Measurements from ENCODE around the gene CDH13. TPM values are rescaled to one million over a fixed set of nuclear protein-coding genes. Genes with fewer than 3 reads are reported as not detected.

Gene CDH13
- total and polyA plus RNA-seq, 5 donors, result 20.7 to 123 (median 93.6) TPM

DNA sequence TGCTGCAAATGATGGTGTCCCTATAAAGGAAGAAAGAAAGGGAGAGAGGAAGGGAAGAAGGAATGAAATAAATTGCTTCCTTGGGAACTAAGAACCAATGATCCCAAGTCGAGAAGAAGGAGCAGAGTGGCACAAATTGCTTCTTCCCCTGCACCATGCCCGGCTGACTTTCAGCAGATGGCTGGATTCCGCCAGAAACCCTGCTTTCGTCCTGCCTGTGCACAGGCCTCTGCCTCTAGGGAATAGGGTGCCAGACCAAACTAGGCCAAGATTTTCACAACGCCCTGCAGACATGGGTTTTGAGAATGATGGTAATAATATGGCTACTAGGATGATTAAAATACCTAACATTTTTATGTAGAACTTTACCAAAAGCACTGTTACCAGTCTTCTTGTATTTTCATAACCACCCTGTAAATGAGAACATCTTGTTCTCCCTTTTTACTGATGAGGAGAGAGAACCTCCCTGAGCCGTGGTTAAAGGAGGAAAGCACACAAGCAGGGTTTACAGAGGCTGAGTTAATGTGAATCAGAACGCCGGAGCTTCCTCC lies 1058.9 kb downstream of the CDH13 start:
- no peak for ATAC-seq
- intact Hi-C loops (cut with DNase I), result no loop called here
- H3K27me3 ChIP-seq (ENCODE audit: control insufficient read depth, insufficient read depth), result no peaks in the 10 kb centered on the region
- no peak for DNase-seq
- no peaks in the 10 kb centered on the region for H3K9me3 ChIP-seq (ENCODE audit: control insufficient read depth, low read length)
- no peak overlapping the region for H3K4me3 ChIP-seq (ENCODE audit: low read length)
- no peak overlapping the region for H3K27ac ChIP-seq (ENCODE audit: low read length)
- WGBS, result 89% methylated on average over 8 of the region's 8 CpGs
- H3K4me1 ChIP-seq (ENCODE audit: control insufficient read depth, insufficient read depth, low read length), result no peaks in the 10 kb centered on the region

- ATAC-seq, result no peak
- Histone ChIP-seq H3K4me3 (ENCODE audit: low read length) (no peak overlapping the region), H3K27ac (ENCODE audit: low read length) (no peak overlapping the region), H3K4me1 (ENCODE audit: control insufficient read depth, insufficient read depth, low read length) (no peaks in the 10 kb centered on the region), H3K27me3 (ENCODE audit: control insufficient read depth, insufficient read depth) (no peaks in the 10 kb centered on the region), H3K9me3 (ENCODE audit: control insufficient read depth, low read length) (no peaks in the 10 kb centered on the region)
- no peak for DNase-seq
- WGBS, result 95% methylated on average over 3 of the region's 3 CpGs
- intact Hi-C loops (cut with DNase I), result no loop called here
These were observed 1060.0 kb downstream of the CDH13 start for GRCh38 chr16:83686726-83687125.

- intact Hi-C loops (cut with DNase I), result no loop called here
- Histone ChIP-seq H3K27ac (ENCODE audit: low read length) (peak overlapping the region; percentile 17), H3K4me1 (ENCODE audit: control insufficient read depth, insufficient read depth, low read length) (no peaks in the 10 kb centered on the region), H3K9me3 (ENCODE audit: control insufficient read depth, low read length) (no peaks in the 10 kb centered on the region), H3K4me3 (ENCODE audit: low read length) (no peak overlapping the region), H3K27me3 (ENCODE audit: control insufficient read depth, insufficient read depth) (no peaks in the 10 kb centered on the region)
- 36% methylated on average over 5 of the region's 5 CpGs for WGBS
- no peak for DNase-seq
- peak; percentile 45 to 69 for ATAC-seq
These were observed 1062.6 kb downstream of the CDH13 start for GRCh38 chr16:83689385-83689831.

DNA sequence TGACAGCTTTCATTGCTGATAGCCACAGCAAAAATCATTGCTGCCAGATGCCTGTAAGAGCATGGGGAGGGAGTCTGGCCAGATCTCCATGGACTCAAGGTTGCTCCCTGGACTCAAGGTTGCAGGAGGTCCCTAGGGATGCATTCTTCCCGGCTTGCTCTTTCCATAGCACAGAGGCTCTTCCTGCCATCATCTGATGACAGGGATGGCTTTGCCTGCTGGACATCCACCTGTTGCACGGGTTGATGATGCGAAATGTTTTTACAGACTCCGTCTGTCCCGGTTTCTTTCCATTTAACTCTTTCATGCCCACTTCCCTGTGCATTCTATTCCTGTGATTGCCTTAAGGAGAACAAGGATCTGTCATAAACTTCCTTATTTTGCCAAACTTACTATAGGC lies 1065.5 kb downstream of the CDH13 start:
- 35% methylated on average over 5 of the region's 5 CpGs for WGBS
- H3K4me1 ChIP-seq (ENCODE audit: control insufficient read depth, insufficient read depth, low read length), result no peaks in the 10 kb centered on the region
- ATAC-seq, result no peak

GRCh38 chr16:83698964-83699363 lies 1072.2 kb downstream of the CDH13 start:
- no peak for DNase-seq
- intact Hi-C loops (cut with DNase I), result no loop called here
- ATAC-seq, result no peak
- no peak overlapping the region for H3K4me3 ChIP-seq (ENCODE audit: low read length)
- H3K9me3 ChIP-seq (ENCODE audit: control insufficient read depth, low read length), result no peaks in the 10 kb centered on the region
- no peaks in the 10 kb centered on the region for H3K27me3 ChIP-seq (ENCODE audit: control insufficient read depth, insufficient read depth)
- 92% methylated on average over 4 of the region's 4 CpGs for WGBS
- no peaks in the 10 kb centered on the region for H3K4me1 ChIP-seq (ENCODE audit: control insufficient read depth, insufficient read depth, low read length)
- no peak overlapping the region for H3K27ac ChIP-seq (ENCODE audit: low read length)

More for the DNA sequence above, 1065.5 kb downstream of the CDH13 start:
- H3K27me3 ChIP-seq (ENCODE audit: control insufficient read depth, insufficient read depth), result no peaks in the 10 kb centered on the region
- DNase-seq, result no peak
- intact Hi-C loops (cut with DNase I), result no loop called here
- no peak overlapping the region for H3K4me3 ChIP-seq (ENCODE audit: low read length)
- H3K9me3 ChIP-seq (ENCODE audit: control insufficient read depth, low read length), result no peaks in the 10 kb centered on the region
- H3K27ac ChIP-seq (ENCODE audit: low read length), result no peak overlapping the region

- no peak for ATAC-seq
These were observed 1073.0 kb downstream of the CDH13 start for GRCh38 chr16:83699817-83700216.

GRCh38 chr16:83700918-83701317 lies 1074.1 kb downstream of the CDH13 start:
- DNase-seq (no peak), ATAC-seq (no peak)
- 81% methylated on average over 7 of the region's 7 CpGs for WGBS
- Histone ChIP-seq H3K27ac (ENCODE audit: low read length) (no peak overlapping the region), H3K4me1 (ENCODE audit: control insufficient read depth, insufficient read depth, low read length) (no peaks in the 10 kb centered on the region), H3K9me3 (ENCODE audit: control insufficient read depth, low read length) (no peaks in the 10 kb centered on the region), H3K4me3 (ENCODE audit: low read length) (no peak overlapping the region), H3K27me3 (ENCODE audit: control insufficient read depth, insufficient read depth) (no peaks in the 10 kb centered on the region)
- intact Hi-C loops (cut with DNase I), result no loop called here

More at GRCh38 chr16:83699817-83700216, 1073.0 kb downstream of the CDH13 start:
- no peak overlapping the region for H3K4me3 ChIP-seq (ENCODE audit: low read length)
- 75% methylated on average over 4 of the region's 4 CpGs for WGBS
- intact Hi-C loops (cut with DNase I), result no loop called here
- no peak overlapping the region for H3K27ac ChIP-seq (ENCODE audit: low read length)
- no peaks in the 10 kb centered on the region for H3K9me3 ChIP-seq (ENCODE audit: control insufficient read depth, low read length)
- DNase-seq, result no peak
- no peaks in the 10 kb centered on the region for H3K27me3 ChIP-seq (ENCODE audit: control insufficient read depth, insufficient read depth)
- no peaks in the 10 kb centered on the region for H3K4me1 ChIP-seq (ENCODE audit: control insufficient read depth, insufficient read depth, low read length)

DNA sequence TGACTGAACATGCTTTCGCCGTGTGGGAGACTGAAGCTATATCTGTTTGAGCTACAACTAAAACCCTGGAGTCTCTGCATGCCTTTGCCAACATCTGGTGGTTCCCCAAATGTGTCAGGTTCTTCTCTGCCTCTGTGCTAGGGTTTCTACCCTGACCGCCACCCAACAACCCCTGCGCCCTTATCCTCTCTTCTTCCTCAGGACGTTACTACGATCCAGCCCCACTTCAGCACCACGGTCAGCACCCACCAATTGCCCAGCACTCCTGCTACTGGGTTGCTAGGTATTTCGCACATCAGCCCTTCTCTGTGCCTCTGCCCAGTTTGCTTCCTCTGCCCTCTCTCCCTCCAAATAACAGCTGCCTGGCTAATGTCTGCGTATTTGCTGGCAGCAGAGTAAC lies 1074.7 kb downstream of the CDH13 start:
- intact Hi-C loops (cut with DNase I), result no loop called here
- WGBS, result 32% methylated on average over 9 of the region's 9 CpGs
- Histone ChIP-seq H3K4me1 (ENCODE audit: control insufficient read depth, insufficient read depth, low read length) (no peaks in the 10 kb centered on the region), H3K27me3 (ENCODE audit: control insufficient read depth, insufficient read depth) (no peaks in the 10 kb centered on the region), H3K4me3 (ENCODE audit: low read length) (no peak overlapping the region), H3K27ac (ENCODE audit: low read length) (no peak overlapping the region), H3K9me3 (ENCODE audit: control insufficient read depth, low read length) (no peaks in the 10 kb centered on the region)
- ATAC-seq (no peak), DNase-seq (peak; percentile 26 to 76 (median 62))

DNA sequence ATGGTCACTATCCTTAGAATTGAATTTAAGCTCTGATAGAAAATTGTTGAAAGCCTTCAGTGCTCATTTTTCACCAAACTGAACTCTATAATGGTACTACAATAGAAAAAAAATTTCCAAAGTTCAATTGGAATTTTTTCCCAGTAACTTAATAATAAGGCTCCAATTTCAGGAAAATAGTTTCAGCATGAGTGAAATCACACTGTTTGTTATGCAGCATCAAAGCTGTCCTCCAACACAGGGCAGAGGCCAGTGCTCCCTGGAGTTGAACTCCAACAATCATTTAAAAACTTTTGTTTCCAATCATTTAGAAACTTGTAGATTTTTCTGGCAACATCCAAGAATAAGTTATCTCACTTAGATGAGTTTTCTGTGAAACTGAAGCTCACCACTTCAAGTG lies 1077.9 kb downstream of the CDH13 start:
- Histone ChIP-seq H3K27ac (ENCODE audit: low read length) (no peak overlapping the region), H3K9me3 (ENCODE audit: control insufficient read depth, low read length) (no peaks in the 10 kb centered on the region), H3K4me3 (ENCODE audit: low read length) (no peak overlapping the region), H3K27me3 (ENCODE audit: control insufficient read depth, insufficient read depth) (no peaks in the 10 kb centered on the region), H3K4me1 (ENCODE audit: control insufficient read depth, insufficient read depth, low read length) (no peaks in the 10 kb centered on the region)
- DNase-seq, result no peak
- no peak for ATAC-seq
- intact Hi-C loops (cut with DNase I), result no loop called here

GRCh38 chr16:83705856-83706255 lies 1079.1 kb downstream of the CDH13 start:
- 77% methylated on average over 4 of the region's 4 CpGs for WGBS
- H3K27me3 ChIP-seq (ENCODE audit: control insufficient read depth, insufficient read depth), result no peaks in the 10 kb centered on the region
- no peak for ATAC-seq

GRCh38 chr16:83706394-83706793 lies 1079.6 kb downstream of the CDH13 start:
- no peak overlapping the region for H3K27ac ChIP-seq (ENCODE audit: low read length)
- no peak for DNase-seq
- intact Hi-C loops (cut with DNase I), result no loop called here
- no peaks in the 10 kb centered on the region for H3K4me1 ChIP-seq (ENCODE audit: control insufficient read depth, insufficient read depth, low read length)
- no peak overlapping the region for H3K4me3 ChIP-seq (ENCODE audit: low read length)
- no peaks in the 10 kb centered on the region for H3K27me3 ChIP-seq (ENCODE audit: control insufficient read depth, insufficient read depth)
- 92% methylated on average over 4 of the region's 4 CpGs for WGBS
- ATAC-seq, result no peak
- no peaks in the 10 kb centered on the region for H3K9me3 ChIP-seq (ENCODE audit: control insufficient read depth, low read length)

More at GRCh38 chr16:83705856-83706255, 1079.1 kb downstream of the CDH13 start:
- no peak overlapping the region for H3K27ac ChIP-seq (ENCODE audit: low read length)
- DNase-seq, result no peak
- intact Hi-C loops (cut with DNase I), result no loop called here
- H3K4me3 ChIP-seq (ENCODE audit: low read length), result no peak overlapping the region
- H3K4me1 ChIP-seq (ENCODE audit: control insufficient read depth, insufficient read depth, low read length), result no peaks in the 10 kb centered on the region
- no peaks in the 10 kb centered on the region for H3K9me3 ChIP-seq (ENCODE audit: control insufficient read depth, low read length)

DNA sequence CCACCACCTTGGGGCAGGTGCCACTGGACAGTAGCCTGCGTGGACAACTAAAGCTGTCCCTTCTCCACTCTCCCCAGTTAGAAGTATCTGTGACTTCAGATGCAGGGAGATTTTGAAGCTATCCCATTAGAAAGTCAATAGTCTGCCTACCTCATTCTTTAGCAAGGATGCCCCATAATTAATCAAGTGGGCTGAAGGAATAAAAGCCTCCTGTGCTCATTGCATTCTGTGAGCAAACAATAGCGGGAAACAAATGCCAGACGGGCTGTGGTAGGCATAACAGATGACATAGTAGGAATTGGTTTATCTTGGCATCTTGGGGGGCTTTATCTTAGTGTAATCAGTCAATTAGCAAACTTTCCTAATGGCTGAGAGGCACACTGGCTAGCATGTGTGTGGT lies 1084.3 kb downstream of the CDH13 start:
- Histone ChIP-seq H3K27me3 (ENCODE audit: control insufficient read depth, insufficient read depth) (no peaks in the 10 kb centered on the region), H3K4me3 (ENCODE audit: low read length) (no peak overlapping the region), H3K27ac (ENCODE audit: low read length) (no peak overlapping the region), H3K9me3 (ENCODE audit: control insufficient read depth, low read length) (no peaks in the 10 kb centered on the region), H3K4me1 (ENCODE audit: control insufficient read depth, insufficient read depth, low read length) (no peaks in the 10 kb centered on the region)
- DNase-seq, result no peak
- ATAC-seq, result no peak
- intact Hi-C loops (cut with DNase I), result no loop called here
- WGBS, result 86% methylated on average over 3 of the region's 3 CpGs
